ENCODE results near the gene FHL2.

DNA sequence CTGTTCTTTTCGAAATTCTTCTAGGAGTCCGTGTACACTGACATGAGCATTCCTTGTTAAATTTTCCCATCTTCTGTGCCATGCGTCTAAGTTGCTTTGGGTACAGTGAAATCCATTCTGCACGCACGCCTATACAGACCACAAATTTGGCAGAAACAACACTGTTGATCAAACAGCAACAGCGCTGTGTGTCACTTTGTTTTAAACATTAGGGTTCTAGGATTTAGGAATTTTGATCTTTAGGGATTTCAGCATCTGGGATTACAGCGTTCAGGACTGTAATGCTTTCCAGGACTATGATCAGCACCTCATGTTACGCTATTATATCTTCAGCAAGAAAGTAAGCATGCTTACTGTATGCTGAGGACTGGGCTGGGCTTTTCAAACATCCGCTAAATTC is 47.1 kb upstream of the FHL2 start:
- TF ChIP-seq, protein P1, sequence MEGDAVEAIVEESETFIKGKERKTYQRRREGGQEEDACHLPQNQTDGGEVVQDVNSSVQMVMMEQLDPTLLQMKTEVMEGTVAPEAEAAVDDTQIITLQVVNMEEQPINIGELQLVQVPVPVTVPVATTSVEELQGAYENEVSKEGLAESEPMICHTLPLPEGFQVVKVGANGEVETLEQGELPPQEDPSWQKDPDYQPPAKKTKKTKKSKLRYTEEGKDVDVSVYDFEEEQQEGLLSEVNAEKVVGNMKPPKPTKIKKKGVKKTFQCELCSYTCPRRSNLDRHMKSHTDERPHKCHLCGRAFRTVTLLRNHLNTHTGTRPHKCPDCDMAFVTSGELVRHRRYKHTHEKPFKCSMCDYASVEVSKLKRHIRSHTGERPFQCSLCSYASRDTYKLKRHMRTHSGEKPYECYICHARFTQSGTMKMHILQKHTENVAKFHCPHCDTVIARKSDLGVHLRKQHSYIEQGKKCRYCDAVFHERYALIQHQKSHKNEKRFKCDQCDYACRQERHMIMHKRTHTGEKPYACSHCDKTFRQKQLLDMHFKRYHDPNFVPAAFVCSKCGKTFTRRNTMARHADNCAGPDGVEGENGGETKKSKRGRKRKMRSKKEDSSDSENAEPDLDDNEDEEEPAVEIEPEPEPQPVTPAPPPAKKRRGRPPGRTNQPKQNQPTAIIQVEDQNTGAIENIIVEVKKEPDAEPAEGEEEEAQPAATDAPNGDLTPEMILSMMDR (conservative IDR thresholded peaks at IDR 0.05; ENCODE audit: low read length), result no peak
- TF ChIP-seq EZH2phosphoT487 (IDR thresholded peaks at IDR 0.05; ENCODE audit: borderline replicate concordance, low read depth, low read length), result no peak

Data from OCI-LY7 (cell line).